NK-92 treated with Interleukin-12 subunit alpha and Interleukin-12 subunit beta, amount 100 ng/mL, for 24 hours (cell line): Measurements from ENCODE around the gene SSTR3.
A peak's percentile ranks its signal among the peaks of the same experiment; 100 is the strongest.
"Not testable (repeated sequence)": the region's sequence is repeated elsewhere in the genome, so short reads cannot be mapped to it uniquely, and the experiment has no call there.

Experiments
- DNase-seq: peaks from one replicate; lab custom pipeline; 2025; lab: John Stamatoyannopoulos, UW

SSTR3 gene

GRCh38 chr22:37212174-37212906, at the start of gene SSTR3:
Gene SSTR3 (minus strand): TSS chr22:37212477. CDS start chr22:37207803, 4,674 bp downstream.
- no peak for DNase-seq

- DNase-seq, result peak; percentile 16
Observed at GRCh38 chr22:37260901-37261336, 48.6 kb upstream of the SSTR3 start.

- DNase-seq, result no peak
Observed at GRCh38 chr22:37260155-37260795, 48.0 kb upstream of the SSTR3 start.

DNA sequence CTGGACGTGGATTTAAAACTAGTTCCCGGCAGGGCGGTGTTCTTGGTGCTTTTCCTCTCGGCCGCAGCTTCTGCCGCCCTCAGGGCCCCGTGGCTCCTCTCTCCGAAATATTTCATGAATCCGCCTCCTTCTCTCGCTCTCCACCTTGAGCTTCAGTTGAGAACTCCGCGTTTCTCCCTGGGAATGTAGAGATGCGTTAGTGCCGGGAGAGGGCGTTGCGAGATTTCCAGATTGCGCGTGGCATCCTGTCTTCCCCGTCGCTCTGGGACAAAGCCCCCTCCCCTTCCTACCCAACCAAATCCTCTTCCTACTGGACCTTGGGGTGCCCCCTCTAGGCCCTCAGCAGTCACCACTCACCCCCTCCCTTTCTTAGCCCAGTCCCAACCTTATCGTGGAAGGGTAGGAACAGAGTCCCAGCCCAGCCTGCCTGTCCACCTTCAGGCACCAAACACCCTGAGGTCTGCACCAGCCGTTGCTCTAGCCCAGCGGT, 47.3 kb upstream of the SSTR3 start:
- no peak for DNase-seq

DNA sequence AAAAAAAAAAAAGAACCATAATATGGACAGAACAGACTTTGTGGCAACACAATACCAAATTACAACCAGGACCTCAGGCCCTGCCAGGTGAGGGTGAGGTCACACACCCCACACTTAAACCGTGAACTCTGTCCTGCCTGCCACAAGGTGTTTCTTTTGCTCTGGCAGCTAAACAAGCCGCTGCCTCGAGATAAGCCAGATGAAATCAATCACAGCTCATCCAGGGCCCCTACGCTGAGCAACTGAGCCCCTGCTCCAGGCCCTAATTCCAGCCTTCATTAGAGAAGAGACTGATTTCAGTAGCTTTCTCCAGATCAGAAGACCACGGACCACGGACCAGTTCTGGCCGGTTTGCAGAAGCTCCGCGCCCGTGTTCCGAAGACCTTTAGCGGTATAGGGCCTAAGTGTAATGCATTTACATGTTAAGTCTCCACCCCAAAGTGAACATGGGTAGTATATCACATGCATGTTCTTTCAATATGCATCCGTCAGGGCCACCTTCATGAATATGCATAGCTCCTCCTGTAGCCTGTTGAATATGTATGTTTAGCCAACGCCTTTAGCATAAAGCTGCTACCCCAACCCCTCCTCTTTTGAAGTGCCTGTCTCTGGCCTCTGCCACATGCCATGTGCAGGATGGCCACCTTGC, 46.6 kb upstream of the SSTR3 start:
- DNase-seq, result no peak

GRCh38 chr22:37258005-37258752, 45.9 kb upstream of the SSTR3 start:
- DNase-seq, result no peak

- no peak for DNase-seq
Observed at GRCh38 chr22:37256075-37256726, 43.9 kb upstream of the SSTR3 start.

DNA sequence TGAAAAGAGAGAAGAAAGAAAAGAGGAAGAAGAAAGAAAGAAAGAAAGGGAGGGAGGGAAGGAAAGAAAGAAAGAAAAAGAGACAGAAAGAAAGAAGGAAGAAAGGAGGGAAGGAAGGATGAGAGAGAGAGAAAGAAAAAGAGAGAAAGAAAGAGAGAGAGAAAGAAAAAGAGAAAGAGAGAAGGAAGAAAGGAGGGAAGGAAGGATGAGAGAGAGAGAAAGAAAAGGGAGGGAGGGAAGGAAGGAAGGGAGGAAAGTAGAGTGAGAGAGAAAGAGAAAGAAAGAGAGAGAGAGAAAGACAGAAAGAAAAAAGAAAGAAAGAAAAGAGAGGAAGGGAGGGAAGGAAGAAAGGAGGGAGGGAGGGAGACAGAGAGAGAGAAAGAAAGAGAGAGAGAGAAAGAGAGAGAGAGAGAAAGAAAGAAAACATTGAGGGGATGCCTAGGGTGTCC, 43.3 kb upstream of the SSTR3 start:
- no peak for DNase-seq

DNA sequence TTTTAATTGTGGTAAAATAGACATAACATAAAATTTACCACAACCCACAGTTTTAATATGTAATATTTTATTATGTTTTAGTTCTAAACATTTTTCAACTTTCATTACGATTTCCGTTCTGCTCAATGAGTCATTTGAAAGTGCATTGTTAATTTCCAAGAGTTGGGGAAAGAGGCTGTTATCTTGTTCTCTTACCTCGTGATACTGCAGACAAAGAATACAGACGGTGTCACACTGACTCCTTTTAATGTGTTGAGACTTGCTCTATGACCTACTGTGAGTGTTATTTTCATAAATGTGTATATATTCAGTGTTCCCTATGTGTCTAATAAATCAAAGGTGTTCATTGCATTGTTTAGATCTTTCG, 42.6 kb upstream of the SSTR3 start:
- no peak for DNase-seq

GRCh38 chr22:37254209-37254866, 42.1 kb upstream of the SSTR3 start:
- no peak for DNase-seq

DNA sequence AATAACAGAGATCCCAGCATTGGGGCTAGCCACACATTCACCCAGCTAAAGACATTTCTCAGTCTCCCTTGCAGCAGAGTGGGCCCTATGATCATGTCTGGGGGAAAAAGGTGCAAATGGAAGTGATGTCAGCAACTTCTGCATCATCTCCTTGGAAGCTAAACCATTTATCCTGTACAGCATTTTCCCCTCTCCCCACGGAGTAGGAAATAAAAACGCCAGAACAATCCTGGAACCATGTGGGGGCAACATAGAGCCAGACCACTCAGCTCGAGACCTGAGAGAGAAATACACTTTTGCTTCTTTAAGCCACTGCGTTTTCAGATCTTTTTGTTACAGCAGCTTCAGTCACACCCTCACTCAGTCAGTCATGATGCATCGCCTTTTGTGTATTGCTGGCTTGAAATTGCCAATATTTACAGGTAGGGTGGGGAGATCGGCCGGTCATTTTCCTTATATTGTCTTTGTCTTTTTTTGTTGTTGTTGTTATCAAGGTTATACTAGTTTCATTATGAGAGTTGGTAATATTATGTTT, 40.9 kb upstream of the SSTR3 start:
- no peak for DNase-seq

DNA sequence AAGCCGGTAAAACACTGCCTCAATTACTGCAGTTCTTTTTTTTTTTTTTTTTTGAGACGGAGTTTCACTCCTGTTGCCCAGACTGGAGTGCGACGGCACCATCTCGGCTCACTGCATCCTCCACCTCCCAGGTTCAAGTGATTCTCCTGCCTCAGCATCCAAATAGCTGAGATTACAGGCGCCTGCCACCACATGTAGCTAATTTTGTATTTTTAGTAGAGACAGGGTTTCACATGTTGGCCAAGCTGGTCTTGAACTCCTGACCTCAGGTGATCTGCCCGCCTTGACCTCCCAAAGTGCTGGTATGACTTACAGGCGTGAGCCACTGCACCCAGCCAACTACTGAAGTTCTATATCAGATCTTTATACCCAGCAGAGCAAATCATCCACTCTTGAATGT, 39.6 kb upstream of the SSTR3 start:
- not testable (repeated sequence) for DNase-seq

GRCh38 chr22:37249986-37250385, 37.7 kb upstream of the SSTR3 start:
- DNase-seq, result no peak

- no peak for DNase-seq
Observed at GRCh38 chr22:37248251-37248650, 36.0 kb upstream of the SSTR3 start.

GRCh38 chr22:37245740-37246139, 33.5 kb upstream of the SSTR3 start:
- DNase-seq, result no peak

DNA sequence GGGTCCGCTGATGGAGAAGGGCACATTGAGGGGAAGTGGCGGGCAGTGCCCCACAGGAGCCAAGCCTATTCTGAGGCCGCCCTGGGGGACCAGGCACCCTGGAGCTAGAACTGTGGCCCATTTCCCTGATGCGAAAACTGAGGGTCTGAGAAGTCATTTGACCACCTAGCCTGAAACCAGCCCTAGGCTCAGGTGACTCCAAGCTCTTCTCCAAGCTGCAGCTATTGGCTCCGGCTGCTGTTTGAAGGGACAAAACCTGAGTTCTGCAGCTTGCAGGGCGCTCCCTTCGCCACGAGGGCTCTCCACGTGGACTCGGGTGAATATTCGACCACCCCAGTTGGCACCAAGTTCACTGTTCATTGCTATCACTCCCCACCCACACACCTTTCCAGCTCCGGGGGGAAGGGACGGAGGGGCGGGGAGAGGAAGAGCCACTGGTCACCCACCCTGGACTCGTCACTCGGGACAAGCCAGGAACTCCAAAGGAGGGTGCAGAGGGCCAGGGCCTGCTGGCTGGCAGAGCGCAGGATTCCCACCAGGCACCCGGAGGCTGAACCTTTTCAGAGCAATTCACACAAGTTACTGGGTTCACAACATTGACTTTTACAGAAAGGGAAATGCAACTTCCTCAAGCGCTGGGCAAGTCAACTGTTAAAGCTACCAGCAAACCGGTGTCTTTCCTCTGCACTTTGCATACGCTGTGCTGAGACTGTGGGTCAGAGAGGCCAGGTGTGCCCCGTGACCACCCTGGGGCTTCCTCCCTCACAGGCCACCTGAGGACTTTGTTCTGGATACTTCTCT, 32.8 kb upstream of the SSTR3 start:
- DNase-seq, result no peak

- DNase-seq, result peak; percentile 87
Observed at GRCh38 chr22:37244114-37244921, 32.0 kb upstream of the SSTR3 start, which contains the start of gene RAC2. Gene RAC2 (minus strand): TSS chr22:37244269. CDS start chr22:37244148, 121 bp downstream.

- peak; percentile 45 for DNase-seq
Observed at GRCh38 chr22:37243402-37244113, 31.3 kb upstream of the SSTR3 start.
